HepG2 (cell line): ENCODE measurements around the gene LRRC43. TPM values are rescaled to one million over a fixed set of nuclear protein-coding genes. Genes with fewer than 3 reads are reported as not detected.

Experiments used
- ATAC-seq: fragments of 200-7000 bp; cut with Tn5 transposase; 3 replicates; pipeline ENCODE4 v1.9.1; 2020; ENCODE audit warnings: mild to moderate bottlenecking, moderate library complexity
- BruUV-seq: library from RNA; stranded (reverse); fragments of 400-500 nt; replicated peaks from 2 replicates; lab custom pipeline; 2021; lab: Mats Ljungman, UMichigan
- CTCF ChIA-PET: fragments of 300-600 bp; formaldehyde crosslinking; extraction: SDS; loops from one replicate; lab custom pipeline; 2021; ENCODE audit warnings: low total read pairs, inconsistent platforms, low intra/inter-chr PET ratio; lab: Yijun Ruan, JAX
- POLR2A ChIA-PET: fragments of 350-600 bp; sonication (Branson Sonifier 250); formaldehyde crosslinking; loops from one replicate; lab custom pipeline; 2020; ENCODE audit warnings: antibody characterized with exemption, inconsistent platforms; lab: Yijun Ruan, JAX
- DNase-seq: peaks from one replicate; pipeline ENCODE4 v3.0.0-alpha.2; 2015; ENCODE audit warnings: low spot score
- FAIRE-seq: peaks from 3 replicates; lab custom pipeline; 2011; peaks lifted over from hg19 to GRCh38; lab: Jason Lieb, UNC
- H2AFZ ChIP-seq: one replicate; pipeline ENCODE4 v1.6.1; 2011; ENCODE audit warnings: low read length, inconsistent platforms
- H3K27ac ChIP-seq: fragments of 300-600 bp; 3 replicates; pipeline ENCODE4 v1.8.0; 2011; ENCODE audit warnings: mixed run types, mild to moderate bottlenecking, mixed read lengths, low read length, inconsistent platforms; ENCODE audit not compliant: insufficient read depth; ENCODE audit errors: extremely low read length
- H3K27me3 ChIP-seq, 2 experiments: fragments of 200-600 bp in 1 of 2; 2 replicates in 1 of 2; 3 replicates in 1 of 2; pipeline versions ENCODE4 v1.6.0 to v1.8.0; 2011; ENCODE audit warnings: low read length in 2 of 2, mild to moderate bottlenecking in 2 of 2, moderate library complexity in 2 of 2, inconsistent platforms in 1 of 2; ENCODE audit not compliant: insufficient read depth in 2 of 2, control insufficient read depth in 1 of 2
- H3K36me3 ChIP-seq, 2 experiments: fragments of 200-600 bp in 1 of 2; replicated peaks in 1 of 2; 2 replicates in 1 of 2; 3 replicates in 1 of 2; pipeline versions ENCODE4 v1.5.1 to v1.8.0; 2011; ENCODE audit warnings: low read length in 2 of 2, inconsistent platforms in 1 of 2; ENCODE audit not compliant: insufficient read depth in 2 of 2, control insufficient read depth in 1 of 2
- H3K4me1 ChIP-seq: 2 replicates; pipeline ENCODE4 v1.5.1; 2012; ENCODE audit warnings: low read length, inconsistent platforms; ENCODE audit not compliant: insufficient read depth
- H3K4me2 ChIP-seq: 2 replicates; pipeline ENCODE4 v1.6.0; 2011; ENCODE audit warnings: low read depth, low read length, inconsistent platforms
- H3K4me3 ChIP-seq, 3 experiments: fragments of 200-600 bp in 1 of 3; sonication (generic), shearing (Covaris generic) in 1 of 3; replicated peaks in 1 of 3; 2 replicates each; pipeline ENCODE4 v1.5.1; 2011 to 2016; ENCODE audit warnings: low read length in 3 of 3, inconsistent platforms in 2 of 3, low read depth in 2 of 3, mild to moderate bottlenecking in 2 of 3, control low read depth in 1 of 3, mixed read lengths in 1 of 3; ENCODE audit not compliant: insufficient read depth in 1 of 3
- H3K79me2 ChIP-seq: one replicate; pipeline ENCODE4 v1.6.1; 2011; ENCODE audit warnings: low read length, inconsistent platforms; ENCODE audit not compliant: insufficient read depth
- H3K9ac ChIP-seq: 2 replicates; pipeline ENCODE4 v1.6.0; 2011; ENCODE audit warnings: mild to moderate bottlenecking, low read depth, low read length, inconsistent platforms; ENCODE audit not compliant: insufficient read depth
- H3K9me3 ChIP-seq: 2 replicates; pipeline ENCODE4 v1.5.1; 2012; ENCODE audit warnings: mild to moderate bottlenecking, low read length
- H4K20me1 ChIP-seq: 2 replicates; pipeline ENCODE4 v1.6.0; 2011; ENCODE audit warnings: inconsistent platforms, mild to moderate bottlenecking, low read length, moderate library complexity; ENCODE audit not compliant: insufficient read depth
- BRD4 ChIP-seq: sonication (generic); formaldehyde crosslinking; IDR thresholded peaks from 2 replicates; pipeline ENCODE4 v1.4.0; 2020; ENCODE audit warnings: missing genetic modification reagents
- KDM2A ChIP-seq: sonication (generic); formaldehyde crosslinking; IDR thresholded peaks from 2 replicates; pipeline ENCODE4 v1.4.0; 2020; ENCODE audit warnings: low read depth, missing genetic modification reagents, borderline replicate concordance
- KDM6A ChIP-seq: IDR thresholded peaks from 2 replicates; pipeline ENCODE4 v1.6.1; 2016; ENCODE audit warnings: low read depth
- MED13 ChIP-seq: sonication (generic); formaldehyde crosslinking; IDR thresholded peaks from 2 replicates; pipeline ENCODE4 v1.5.0; 2020; ENCODE audit warnings: missing genetic modification reagents
- NCOA1 ChIP-seq: sonication (generic); formaldehyde crosslinking; IDR thresholded peaks from 2 replicates; pipeline ENCODE4 v1.9.0; 2021; ENCODE audit warnings: missing genetic modification reagents
- NKX3-1 ChIP-seq: sonication (generic); formaldehyde crosslinking; IDR thresholded peaks from 2 replicates; pipeline ENCODE4 v1.5.0; 2020; ENCODE audit warnings: missing genetic modification reagents
- PLRG1 ChIP-seq: fragments of 450-650 bp; conservative IDR thresholded peaks from 2 replicates; pipeline ENCODE4 v1.6.1; 2016
- REST ChIP-seq, 2 experiments: IDR thresholded peaks; 2 replicates each; pipeline ENCODE4 v1.6.1; 2011 to 2012; ENCODE audit warnings: low read length in 2 of 2, borderline replicate concordance in 1 of 2, low read depth in 1 of 2, mild to moderate bottlenecking in 1 of 2, moderate library complexity in 1 of 2
- ZFP36L1 ChIP-seq: sonication (generic); formaldehyde crosslinking; IDR thresholded peaks from 2 replicates; pipeline ENCODE4 v1.8.0; 2022; ENCODE audit warnings: mild to moderate bottlenecking, missing genetic modification reagents, moderate library complexity
- ZNF317 ChIP-seq: sonication (generic); formaldehyde crosslinking; IDR thresholded peaks from 2 replicates; pipeline ENCODE4 v1.5.0; 2020; ENCODE audit warnings: mild to moderate bottlenecking, missing genetic modification reagents
- ZNF326 ChIP-seq: sonication (generic); formaldehyde crosslinking; IDR thresholded peaks from 2 replicates; pipeline ENCODE4 v1.4.0; 2020; ENCODE audit warnings: missing genetic modification reagents, borderline replicate concordance
- ZNF740 ChIP-seq: sonication (generic); formaldehyde crosslinking; IDR thresholded peaks from 2 replicates; pipeline ENCODE4 v1.4.0; 2020; ENCODE audit warnings: missing genetic modification reagents
- ZNF790 ChIP-seq: sonication (generic); formaldehyde crosslinking; IDR thresholded peaks from 2 replicates; pipeline ENCODE4 v1.8.0; 2022; ENCODE audit warnings: missing genetic modification reagents, mild to moderate bottlenecking, borderline replicate concordance
- ZSCAN25 ChIP-seq: sonication (generic); formaldehyde crosslinking; IDR thresholded peaks from 2 replicates; pipeline ENCODE4 v1.8.0; 2022; ENCODE audit warnings: mild to moderate bottlenecking, missing genetic modification reagents
- ZSCAN31 ChIP-seq: sonication (generic); formaldehyde crosslinking; IDR thresholded peaks from 2 replicates; pipeline ENCODE4 v1.5.0; 2020; ENCODE audit warnings: low read depth, mild to moderate bottlenecking, missing genetic modification reagents
- WGBS: methylation state at CpG from one replicate; pipeline ENCODE4 v1.1.6; 2017; ENCODE audit warnings: low lambda C conversion rate; 5-methylcytosine and 5-hydroxymethylcytosine counted together
- in situ Hi-C: cut with HindIII; loops from 2 replicates; pipeline ENCODE4 v1.10.0; 2017; ENCODE audit warnings: low pct_unique_long_range_greater_than_20kb; ENCODE audit not compliant: extremely low pct_ligation_motif_present
- intact Hi-C: fragments of 100-400 bp; cut with micrococcal nuclease; formaldehyde crosslinking; loops from one replicate; pipeline ENCODE4 v1.10.0; 2022; ENCODE audit not compliant: unreplicated experiment
- polyA plus RNA-seq, 8 experiments: library from polyadenylated mRNA; depleted of rRNA in 3 of 8; stranded (reverse) in 7 of 8; unstranded in 1 of 8; fragments of >200 nt; fragmentation: Illumina TruSeq in 4 of 8; extraction: Trizol in 4 of 8; gene quantifications; 2 replicates each; pipeline versions ENCODE4 v1.2.1 to v1.2.3, GENCODE V29; 2011 to 2016; ENCODE audit warnings: low read depth in 4 of 8, missing spikeins in 1 of 8, mixed read lengths in 1 of 8; ENCODE audit not compliant: insufficient read depth in 1 of 8
- total RNA-seq, 5 experiments: library from RNA; depleted of rRNA; stranded (reverse); fragments of >200 nt; fragmentation: Illumina TruSeq; extraction: Trizol; gene quantifications; 2 replicates each; pipeline ENCODE4 v1.2.3, GENCODE V29; 2016; ENCODE audit warnings: low read depth in 1 of 5

Gene LRRC43
- total and polyA plus RNA-seq, 2 of the 13 experiments (the other 11 are each of a cell fraction or from before 2014, with no cell fraction given), result not detected

- Histone ChIP-seq H3K9ac (no peak overlapping the region), H3K9me3 (no peaks in the 10 kb centered on the region), H3K4me1 (no peaks in the 10 kb centered on the region), H3K27ac (no peak overlapping the region), H2AFZ (no peak overlapping the region), H4K20me1 (no peaks in the 10 kb centered on the region), H3K4me2 (no peak overlapping the region), H3K27me3 (no peaks in the 10 kb centered on the region), H3K79me2 (no peaks in the 10 kb centered on the region), H3K36me3 (peaks cover 8 to 9% of the 10 kb centered on the region in 2 experiments; a peak in 2 of 5 replicates), H3K4me3 (no peak overlapping the region)
- CTCF ChIA-PET, result no interaction called here
- no peak for TF ChIP-seq REST (IDR thresholded peaks at IDR 0.05; ENCODE audit: borderline replicate concordance in 1 of 2, low read depth in 1 of 2, low read length in 2 of 2)
- FAIRE-seq (no peak), ATAC-seq (no peak), DNase-seq (no peak)
- POLR2A ChIA-PET, result no interaction called here
- in situ Hi-C loops, result loop anchor here (5.0 kb wide), 1 partner anchor 55 kb away; no protein-coding TSS in a partner anchor
- no TSS peak for BruUV-seq
- 97% methylated on average over 13 of the region's 21 CpGs for WGBS
- intact Hi-C loops, result no loop called here
Measured at GRCh38 chr12:122141911-122142725, 40.8 kb upstream of the LRRC43 start.

- H2AFZ ChIP-seq, result no peak overlapping the region
- H3K27me3 ChIP-seq, result no peaks in the 10 kb centered on the region
- H3K36me3 ChIP-seq, result peaks cover 8 to 9% of the 10 kb centered on the region in 2 experiments; a peak in 2 of 5 replicates
- WGBS, result 100% methylated on average over 1 of the region's 6 CpGs
- H3K4me2 ChIP-seq, result no peak overlapping the region
- H4K20me1 ChIP-seq, result no peaks in the 10 kb centered on the region
- no peak overlapping the region for H3K9ac ChIP-seq
- H3K79me2 ChIP-seq, result no peaks in the 10 kb centered on the region
- no peak overlapping the region for H3K27ac ChIP-seq
- intact Hi-C loops (no loop called here), in situ Hi-C loops (loop anchor here (5.0 kb wide), 1 partner anchor 54 kb away; no protein-coding TSS in a partner anchor)
- ATAC-seq (no peak), FAIRE-seq (no peak), DNase-seq (no peak)
- no peaks in the 10 kb centered on the region for H3K9me3 ChIP-seq
- ChIA-PET POLR2A (no interaction called here), CTCF (no interaction called here)
- no peak for TF ChIP-seq PLRG1
- TF ChIP-seq NCOA1, result no peak
- no peak for TF ChIP-seq ZNF790 (CRISPR knock-in tag)
- TF ChIP-seq ZNF317 (CRISPR knock-in tag), result no peak
- TF ChIP-seq ZNF740, result no peak
- TF ChIP-seq ZNF326, result no peak
- no peak for TF ChIP-seq KDM2A (CRISPR knock-in tag)
- TF ChIP-seq MED13, result no peak
- no peak for TF ChIP-seq KDM6A
- TF ChIP-seq ZSCAN31 (CRISPR knock-in tag), result no peak
- TF ChIP-seq BRD4, result no peak
- no peak for TF ChIP-seq NKX3-1 (CRISPR knock-in tag)
- TF ChIP-seq ZFP36L1 (CRISPR knock-in tag), result no peak
- TF ChIP-seq ZSCAN25 (CRISPR knock-in tag), result no peak
- no TSS peak for BruUV-seq
- H3K4me1 ChIP-seq, result no peaks in the 10 kb centered on the region
- H3K4me3 ChIP-seq, result no peak overlapping the region
Measured at GRCh38 chr12:122142857-122143256, 40.1 kb upstream of the LRRC43 start.
